Activated CD4-positive, alpha-beta T cell treated with anti-CD3 and anti-CD28 coated beads, Interleukin-2, Interleukin-6, amounts not matched to agents 100 ng/mL and 50 ng/mL, durations not matched to agents 16 hours and 8 hours (primary cell): ENCODE results near the gene ZNF574.
"Not testable (repeated sequence)": the region's sequence is repeated elsewhere in the genome, so short reads cannot be mapped to it uniquely, and the experiment has no call there.

ENCODE experiments used
- DNase-seq: peaks from one replicate; pipeline ENCODE4 v3.0.0-alpha.2; 2020

ZNF574 gene

GRCh38 chr19:42075616-42076379, at the start of gene ZNF574:
Gene ZNF574, plus strand, starts transcription at chr19:42076166. Its CDS starts 2,441 bp downstream, at chr19:42078607.
- DNase-seq, result peak; percentile 99

DNA sequence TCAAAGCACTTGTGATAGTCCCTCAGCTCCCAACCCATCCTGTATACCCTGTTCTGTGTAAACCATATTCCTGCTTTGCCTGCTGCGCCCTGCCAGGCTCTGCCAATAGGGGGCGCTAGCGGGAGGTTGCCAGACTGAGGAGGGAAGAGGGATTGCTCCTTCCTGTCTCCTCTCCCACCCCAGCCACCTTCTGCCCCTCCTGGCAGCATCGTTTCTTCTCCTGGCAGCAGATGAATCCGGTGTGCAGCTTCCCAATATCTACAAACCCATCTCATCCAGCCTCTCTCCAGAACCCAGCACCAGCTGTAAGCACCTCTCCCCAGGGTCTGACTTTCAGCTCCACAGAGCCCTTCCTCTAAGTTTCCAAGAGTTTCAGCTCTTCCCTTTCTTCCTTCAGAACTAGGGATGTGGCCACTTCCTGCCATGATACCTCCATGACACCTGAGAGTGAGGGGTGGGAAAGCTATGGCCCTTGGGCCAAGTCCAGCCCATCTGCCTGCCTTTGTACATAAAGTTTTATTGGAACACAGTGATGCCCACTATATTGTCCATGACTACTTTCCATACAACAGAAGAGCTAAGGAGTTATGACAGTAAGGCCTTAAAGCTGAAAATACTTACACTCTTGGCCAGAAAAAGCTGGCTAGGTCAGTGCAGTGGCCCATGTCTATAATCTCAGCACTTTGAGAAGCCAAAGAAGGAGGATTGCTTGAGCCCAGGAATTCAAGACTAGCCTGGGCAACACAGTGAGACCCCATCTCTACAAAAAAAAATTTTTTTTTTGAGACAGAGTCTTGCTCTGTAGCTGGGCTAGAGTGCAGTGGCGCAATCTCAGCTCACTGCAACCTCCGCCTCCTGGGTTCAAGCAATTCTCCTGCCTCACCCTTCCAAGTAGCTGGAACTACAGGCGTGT, 47.4 kb upstream of the ZNF574 start:
- peak; percentile 56 for DNase-seq

DNA sequence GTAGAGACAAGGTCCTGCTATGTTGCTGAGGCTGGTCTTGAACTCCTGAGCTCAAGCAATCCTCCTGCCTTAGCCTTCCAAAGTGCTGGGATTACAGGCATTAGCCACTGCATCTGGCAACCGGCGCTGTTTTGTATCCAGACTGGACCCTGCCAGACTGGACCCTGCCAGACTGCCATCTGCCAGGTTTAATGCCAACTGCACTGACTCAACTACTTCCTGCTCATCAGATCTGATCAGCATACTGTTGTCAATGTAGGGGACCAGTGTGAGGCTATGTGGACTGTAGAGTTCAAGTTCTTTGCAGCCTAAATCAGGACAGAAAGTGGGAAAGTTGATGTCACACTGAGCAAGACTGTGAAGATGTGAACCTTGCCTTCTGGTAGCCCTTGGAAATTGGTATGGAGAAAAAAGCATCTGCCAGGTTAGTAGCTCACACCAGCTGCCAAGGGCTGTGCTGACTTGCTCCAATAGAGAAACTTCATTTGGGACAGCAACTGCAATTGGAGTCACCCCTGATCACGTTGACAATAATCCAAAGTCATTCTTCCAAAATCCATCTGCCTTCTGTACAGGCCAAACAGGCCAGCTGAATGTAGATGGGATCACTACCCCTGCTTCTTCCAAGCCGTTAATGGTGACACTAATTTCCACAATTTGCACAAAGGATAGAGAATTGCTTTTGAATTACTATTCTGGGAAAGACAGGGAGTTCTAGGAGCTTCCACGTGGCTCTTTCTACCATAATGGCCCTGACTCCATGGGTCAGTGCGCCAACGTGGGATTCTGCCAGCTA, 45.1 kb upstream of the ZNF574 start:
- DNase-seq, result no peak

DNA sequence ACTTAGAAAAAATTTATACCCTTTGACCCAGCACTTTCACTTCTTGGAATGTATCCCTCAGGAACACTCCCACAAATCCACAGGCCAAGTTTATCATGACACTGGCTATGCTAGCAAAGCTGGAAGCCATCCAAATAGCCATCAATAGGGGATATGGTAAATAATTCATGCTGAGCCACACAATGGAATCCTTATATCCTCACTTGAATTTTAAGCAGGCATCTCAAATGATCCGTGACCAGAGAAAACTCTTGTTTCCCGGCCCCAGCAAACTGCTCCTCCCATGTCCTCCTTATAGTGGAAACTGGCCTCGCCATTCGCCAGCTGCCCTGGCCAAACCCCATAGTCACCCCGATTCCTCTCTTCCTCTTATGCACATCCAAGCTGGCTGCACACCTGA, 43.5 kb upstream of the ZNF574 start:
- DNase-seq, result no peak

DNA sequence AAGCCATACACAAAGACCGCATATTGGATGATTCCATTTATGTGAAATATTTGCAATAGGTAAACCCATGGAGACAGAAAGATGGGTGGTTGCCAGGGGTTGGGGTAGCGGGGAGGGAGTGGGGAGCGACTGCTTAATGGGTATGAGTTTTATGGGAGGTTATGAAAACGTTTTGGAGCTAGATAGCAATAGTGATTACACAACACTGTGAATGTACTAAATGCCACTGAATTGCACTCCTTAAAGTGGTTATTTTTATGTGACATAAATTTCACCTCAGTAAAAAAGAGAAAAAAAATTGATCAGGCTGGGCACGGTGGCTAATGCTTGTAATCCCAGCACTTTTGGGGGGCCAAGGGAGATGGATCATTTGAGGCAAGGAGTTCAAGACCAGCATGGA, 42.6 kb upstream of the ZNF574 start:
- DNase-seq, result no peak

DNA sequence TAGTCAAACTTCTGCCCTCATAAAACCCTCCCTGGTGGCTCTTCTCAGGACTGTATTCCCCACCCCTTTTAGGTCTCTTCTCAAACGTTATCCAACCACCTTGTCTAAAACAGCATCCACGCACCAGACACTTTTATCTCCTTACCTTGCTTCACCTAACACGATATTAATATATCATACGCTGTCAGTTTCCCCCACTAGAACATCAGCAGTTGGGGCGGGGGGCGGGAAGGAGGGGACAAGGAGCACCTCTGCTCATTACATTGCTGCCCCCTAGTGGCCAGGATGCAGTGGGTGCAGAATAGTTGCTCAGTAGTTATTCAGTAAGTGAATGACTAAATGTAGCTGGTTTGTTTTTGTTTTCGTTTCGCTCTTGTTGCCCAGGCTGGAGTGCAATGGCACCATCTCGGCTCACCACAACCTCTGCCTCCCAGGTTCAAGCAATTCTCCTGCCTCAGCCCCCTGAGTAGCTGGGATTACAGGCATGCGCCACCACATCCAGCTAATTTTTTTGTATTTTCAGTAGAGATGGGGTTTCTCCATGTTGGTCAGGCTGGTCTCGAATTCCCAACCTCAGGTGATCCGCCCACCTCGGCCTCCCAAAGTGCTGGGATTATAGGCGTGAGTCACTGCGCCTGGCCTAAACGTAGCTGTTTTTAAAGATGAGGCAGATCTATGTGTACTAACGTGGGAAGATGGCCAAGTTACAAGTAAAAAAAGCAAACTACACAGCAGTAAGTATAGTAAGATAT, 41.1 kb upstream of the ZNF574 start:
- peak; percentile 84 for DNase-seq

DNA sequence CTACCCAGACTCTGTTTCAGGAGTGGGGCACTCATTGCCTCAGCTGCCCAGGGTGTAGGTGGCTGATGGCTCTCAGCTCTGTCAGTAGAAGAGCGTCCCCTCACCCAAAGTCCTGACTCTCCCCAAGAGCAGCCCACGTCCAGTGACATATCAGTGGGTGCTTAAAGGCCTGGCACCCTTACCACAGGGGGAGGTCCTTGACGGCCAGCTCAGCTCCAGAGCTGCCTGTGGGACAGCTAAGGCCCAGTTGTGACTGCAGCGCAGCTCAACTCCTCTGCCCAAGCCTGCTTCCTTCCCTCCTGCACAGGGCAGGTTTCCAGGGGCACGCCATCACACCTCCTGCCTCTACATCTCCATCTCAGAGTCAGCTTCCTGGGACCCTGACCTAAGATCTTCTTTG, 38.3 kb upstream of the ZNF574 start:
- DNase-seq, result no peak

DNA sequence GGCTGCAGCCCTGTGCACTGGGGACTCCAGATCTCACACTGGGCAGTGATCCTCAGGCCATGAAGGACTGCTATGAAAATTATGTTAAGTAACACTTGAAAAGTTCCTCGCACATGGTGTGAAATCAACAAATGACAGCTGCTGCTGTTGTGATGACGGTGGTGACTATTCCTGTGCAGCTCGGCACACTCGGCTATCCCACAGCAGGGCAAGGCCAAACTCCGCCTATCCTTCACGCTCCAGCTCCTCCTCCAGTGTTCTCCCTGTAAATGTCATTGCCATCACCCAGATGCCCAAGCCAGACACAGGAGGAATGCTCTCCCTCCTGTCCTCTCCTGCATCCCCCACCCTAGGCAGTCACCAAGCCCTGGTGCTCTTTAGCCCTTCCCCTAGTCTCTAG, 37.3 kb upstream of the ZNF574 start:
- no peak for DNase-seq

GRCh38 chr19:42040031-42040430, 35.9 kb upstream of the ZNF574 start:
- no peak for DNase-seq

DNA sequence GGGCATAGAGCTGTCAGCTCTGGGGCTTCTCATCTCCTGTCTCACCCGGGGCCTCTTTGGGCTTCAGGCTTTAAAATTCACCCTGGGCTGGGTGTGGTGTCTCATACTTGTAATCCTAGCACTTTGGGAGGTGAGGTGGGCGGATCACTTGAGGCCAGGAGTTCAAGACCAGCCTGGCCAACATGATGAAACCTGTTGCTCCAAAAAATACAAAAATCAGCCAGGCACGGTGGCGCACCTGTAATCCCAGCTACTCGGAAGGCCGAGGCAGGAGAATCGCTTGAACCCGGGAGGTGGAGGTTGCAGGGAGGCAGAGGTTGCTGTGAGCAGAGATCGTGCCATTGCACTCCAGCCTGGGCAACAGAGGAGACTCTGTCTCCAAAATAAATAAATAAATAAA, 35.5 kb upstream of the ZNF574 start:
- DNase-seq, result not testable (repeated sequence)

DNA sequence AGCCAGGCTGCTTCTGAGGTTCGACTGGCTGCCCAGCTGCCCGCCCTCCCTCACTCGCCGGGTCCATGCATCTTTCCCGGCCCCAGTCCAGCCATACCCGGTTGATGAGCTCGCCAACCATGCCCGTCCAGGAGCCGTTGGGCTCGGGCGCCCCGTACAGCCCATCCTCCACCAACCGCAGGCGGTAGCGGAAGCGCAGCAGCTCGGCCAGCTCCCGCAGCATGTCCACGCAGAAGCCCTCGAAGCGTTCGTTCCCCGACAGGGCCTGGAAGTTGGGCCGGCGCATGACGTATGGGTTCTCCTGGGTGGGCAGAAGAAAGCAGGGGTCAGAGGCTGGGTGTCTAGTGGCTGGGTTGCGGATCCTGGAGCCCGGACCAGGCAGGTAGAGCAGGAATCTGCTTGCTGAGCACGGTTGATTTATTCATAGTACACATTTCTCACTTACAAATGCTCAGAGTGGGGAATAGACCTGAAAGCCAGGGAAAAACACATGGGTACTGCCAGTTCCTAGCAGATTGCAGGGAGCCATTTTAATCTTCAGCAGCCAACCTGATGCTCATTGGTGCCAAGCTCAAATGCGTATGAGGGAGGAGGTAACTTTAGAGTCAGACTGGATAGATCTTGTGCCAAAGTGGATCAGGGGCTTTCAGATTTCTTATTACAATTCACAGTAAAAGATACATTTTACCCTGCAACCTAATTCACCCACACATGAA, 33.4 kb upstream of the ZNF574 start:
- DNase-seq, result no peak

DNA sequence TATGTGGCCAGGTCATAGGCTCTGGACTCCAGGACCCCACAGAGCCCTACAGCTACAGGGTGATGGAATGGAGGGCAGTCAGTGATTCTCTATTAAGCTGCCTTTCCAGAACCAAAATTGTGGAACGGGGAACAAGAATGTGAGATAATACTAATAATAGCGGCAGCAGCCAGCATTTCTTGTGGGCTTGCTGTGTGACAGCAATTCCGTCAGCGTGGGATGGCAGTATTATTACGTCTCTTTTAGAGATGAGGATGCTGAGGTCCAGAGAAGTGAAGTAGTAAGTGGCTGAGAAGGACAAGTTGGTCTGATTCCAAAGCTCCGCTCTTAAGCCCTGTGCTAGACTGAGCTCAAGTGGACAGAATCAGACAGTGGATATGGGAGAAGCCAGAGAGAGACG, 30.4 kb upstream of the ZNF574 start:
- DNase-seq, result no peak

- peak; percentile 19 for DNase-seq
These were observed 27.0 kb upstream of the ZNF574 start for GRCh38 chr19:42048992-42049391.

GRCh38 chr19:42051166-42052115, 24.5 kb upstream of the ZNF574 start:
- peak; percentile 89 for DNase-seq

DNA sequence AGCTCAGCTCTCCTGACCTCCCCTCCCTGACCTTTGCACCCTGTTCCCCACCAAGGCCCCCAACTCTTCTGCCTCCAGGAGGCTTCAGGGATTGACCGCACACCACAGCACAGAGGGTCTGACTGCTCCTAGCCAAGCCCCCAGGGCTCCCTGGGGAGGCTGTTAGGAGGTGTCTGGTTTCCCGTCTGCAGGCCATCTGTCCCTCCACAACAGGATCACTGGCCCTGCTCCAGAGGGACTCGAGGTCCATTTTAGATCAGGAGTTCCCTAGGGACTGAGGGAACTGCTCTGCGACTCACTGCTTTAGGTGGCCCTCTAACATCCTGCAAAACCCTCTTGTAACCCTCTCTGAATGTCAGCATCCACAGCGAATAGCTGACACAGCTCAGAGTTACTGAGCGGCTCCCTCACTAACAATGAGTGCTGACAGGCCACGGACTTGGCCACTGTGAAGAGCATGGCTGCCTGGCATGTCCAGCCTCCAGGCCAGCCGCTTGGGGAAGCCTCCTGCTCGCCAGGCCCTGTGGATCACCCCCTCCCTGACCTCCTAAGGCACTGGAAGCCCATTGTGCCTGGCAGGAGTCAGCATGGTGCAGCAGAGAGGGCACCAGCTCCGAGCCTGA, 23.6 kb upstream of the ZNF574 start:
- no peak for DNase-seq

- no peak for DNase-seq
These were observed 22.7 kb upstream of the ZNF574 start for GRCh38 chr19:42053037-42053935.

DNA sequence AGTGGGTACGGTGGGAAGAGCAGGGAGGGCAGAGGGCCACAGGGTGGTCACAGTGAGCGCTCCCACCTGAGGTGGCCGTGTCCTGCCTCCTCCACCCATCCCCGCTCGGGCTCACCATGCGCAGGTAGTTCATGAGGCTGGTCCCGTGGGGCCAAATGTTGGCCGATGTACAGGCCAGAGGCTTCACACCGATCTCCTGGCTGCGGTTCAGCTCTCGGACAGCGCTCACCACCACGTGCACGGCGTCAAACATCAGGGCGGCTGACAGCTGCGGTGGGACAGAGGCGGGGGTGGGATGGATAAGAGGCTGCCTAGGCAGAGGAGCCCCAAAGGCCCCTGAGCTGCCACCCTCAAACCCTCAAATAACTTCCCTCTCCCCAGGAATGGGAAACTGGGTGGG, 21.8 kb upstream of the ZNF574 start:
- DNase-seq, result no peak

GRCh38 chr19:42057846-42058245, 18.1 kb upstream of the ZNF574 start:
- no peak for DNase-seq

DNA sequence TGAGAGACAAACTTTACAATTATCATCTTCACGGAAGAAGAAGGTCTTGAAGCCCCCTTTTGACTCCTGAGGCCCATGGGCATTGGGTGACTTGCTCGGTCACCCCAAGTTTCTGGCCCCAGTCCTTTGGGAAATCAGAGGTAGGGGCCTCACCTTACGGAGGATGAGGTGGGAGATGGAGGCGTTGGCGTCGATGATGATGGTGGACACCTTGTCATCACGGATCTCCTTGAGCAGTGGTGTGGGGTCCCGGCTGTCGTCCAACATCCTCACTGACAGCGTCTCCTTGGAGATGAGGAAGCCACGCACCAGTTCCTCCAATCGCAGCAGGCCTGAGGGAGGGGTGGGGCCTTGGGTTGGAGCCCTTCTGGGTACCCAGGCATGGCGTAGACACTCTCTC, 16.8 kb upstream of the ZNF574 start:
- no peak for DNase-seq
